Activated CD4-positive, alpha-beta T cell treated with anti-CD3 and anti-CD28 coated beads for 4 hours (primary cell): ENCODE data around the gene TMTC4.
A peak's percentile ranks its signal among the peaks of the same experiment; 100 is the strongest.
"Not testable (repeated sequence)": the region's sequence is repeated elsewhere in the genome, so short reads cannot be mapped to it uniquely, and the experiment has no call there.

Experiments used
- DNase-seq, 2 donors: peaks; one replicate each; pipeline ENCODE4 v3.0.0-alpha.2; 2020

Gene TMTC4

GRCh38 chr13:100620792-100621191 lies 53.8 kb downstream of the TMTC4 start:
- DNase-seq: no peak

GRCh38 chr13:100619940-100620339 lies 54.7 kb downstream of the TMTC4 start:
- no peak for DNase-seq

GRCh38 chr13:100618897-100619296 lies 55.7 kb downstream of the TMTC4 start:
- DNase-seq: not testable (repeated sequence)

DNA sequence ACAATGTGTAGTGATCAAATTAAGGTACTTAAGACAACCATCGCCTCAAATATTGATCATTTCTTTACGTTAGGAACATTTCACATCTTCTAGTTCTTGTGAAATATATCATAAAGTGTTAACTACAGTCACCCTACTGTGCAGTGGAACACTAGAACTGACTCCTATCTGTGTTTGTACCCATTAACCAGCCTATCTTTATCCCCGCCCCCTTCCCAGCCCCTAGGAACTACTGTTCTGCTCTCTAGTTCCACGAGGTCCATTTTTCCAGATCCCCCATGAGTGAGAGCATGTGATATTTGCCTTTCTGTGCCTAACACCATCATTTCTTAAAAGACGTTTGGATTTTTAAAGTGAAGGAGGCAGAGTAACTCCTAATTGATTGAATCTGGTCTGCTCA lies 61.6 kb downstream of the TMTC4 start:
- no peak for DNase-seq

- no peak for DNase-seq
These were observed 62.7 kb downstream of the TMTC4 start for GRCh38 chr13:100611678-100612492.

GRCh38 chr13:100610391-100611347 lies 63.9 kb downstream of the TMTC4 start:
- no peak for DNase-seq

- no peak for DNase-seq
These were observed 65.7 kb downstream of the TMTC4 start for GRCh38 chr13:100608906-100609305.

GRCh38 chr13:100608489-100608888 lies 66.1 kb downstream of the TMTC4 start:
- DNase-seq: no peak

DNA sequence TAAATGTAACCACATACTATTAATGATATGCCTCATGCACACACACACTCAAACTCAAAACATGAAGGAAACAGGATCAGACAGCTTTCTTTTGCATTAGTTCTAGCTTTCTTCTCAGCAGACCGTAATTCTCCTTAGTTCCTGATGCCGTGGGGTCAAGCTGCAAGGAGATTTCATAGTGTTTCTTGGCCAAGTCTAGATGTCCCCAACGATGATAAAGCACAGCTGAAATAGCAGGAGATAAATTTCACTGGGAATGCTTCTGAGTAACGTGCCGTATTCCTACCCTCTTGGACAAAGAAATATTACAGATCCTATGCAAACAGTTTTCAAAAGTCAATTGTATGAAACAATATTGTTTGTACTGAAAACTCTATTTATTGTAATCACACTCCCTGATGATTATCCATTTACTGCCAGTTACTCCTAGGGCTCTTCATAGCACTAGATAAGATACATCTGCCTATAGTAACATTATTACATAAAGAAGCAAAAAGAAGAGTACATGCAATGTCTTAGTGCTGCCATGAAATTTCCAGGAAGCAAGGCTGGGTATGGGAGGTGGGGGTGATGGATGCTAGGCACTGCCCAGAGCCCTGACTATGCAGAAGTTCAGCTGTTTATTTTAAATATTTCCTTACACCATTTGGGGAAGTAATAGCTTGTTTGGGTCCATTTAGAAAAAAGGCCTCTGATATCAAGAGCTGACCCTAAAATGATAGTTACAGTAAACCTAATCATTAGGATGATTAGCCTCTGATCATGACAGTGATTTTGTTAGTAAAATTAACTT lies 69.5 kb downstream of the TMTC4 start:
- DNase-seq: no peak

DNA sequence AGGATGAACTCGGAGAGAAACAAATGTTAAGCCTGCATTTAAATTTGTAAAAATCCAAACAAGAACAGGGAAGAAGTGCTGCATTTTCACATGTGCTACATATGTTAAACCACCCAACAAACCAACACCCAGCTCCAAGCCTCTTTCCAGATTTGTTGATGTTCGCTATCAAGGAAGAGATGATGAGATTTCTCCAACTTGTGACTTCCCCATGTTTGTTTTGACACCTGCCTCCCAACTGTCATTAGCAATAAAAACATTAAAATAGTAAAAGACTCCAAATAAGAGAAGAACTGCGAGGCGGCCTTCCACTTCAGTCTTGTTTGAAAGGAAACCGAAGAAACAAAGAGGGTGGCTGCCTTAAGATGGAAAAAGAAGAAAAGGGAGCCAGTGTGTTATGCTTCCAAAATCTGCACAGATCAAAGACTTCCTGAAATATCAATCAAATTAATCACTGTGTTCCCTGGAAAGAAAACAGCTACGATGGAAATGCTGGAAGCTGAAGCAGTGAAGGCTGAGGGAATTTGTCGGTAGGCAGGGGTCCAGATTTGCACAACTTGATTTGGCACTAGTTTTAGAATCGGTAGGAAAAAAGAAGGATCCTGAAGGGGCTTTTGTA lies 72.0 kb downstream of the TMTC4 start:
- no peak for DNase-seq

- DNase-seq: no peak
These were observed 72.9 kb downstream of the TMTC4 start for GRCh38 chr13:100601716-100602115.

DNA sequence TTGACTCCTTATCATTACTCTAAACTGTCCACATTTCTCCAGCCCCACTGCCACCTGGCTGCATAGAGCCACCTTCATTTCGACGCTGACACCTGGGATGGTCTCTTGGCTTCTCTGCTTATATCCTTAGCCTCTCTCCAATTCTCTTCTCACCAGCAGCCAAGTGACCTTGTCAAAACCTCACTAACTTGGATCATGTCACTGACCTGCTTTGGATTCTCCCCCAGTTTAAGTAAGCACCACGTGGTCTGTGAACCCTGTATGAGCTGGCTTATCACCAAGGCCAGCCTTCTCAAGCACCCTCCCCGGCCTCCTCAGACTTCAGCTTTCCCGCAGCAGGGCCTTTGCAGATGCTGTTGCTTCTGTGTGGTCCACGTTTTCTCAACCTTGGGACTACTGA lies 73.7 kb downstream of the TMTC4 start:
- DNase-seq: no peak

DNA sequence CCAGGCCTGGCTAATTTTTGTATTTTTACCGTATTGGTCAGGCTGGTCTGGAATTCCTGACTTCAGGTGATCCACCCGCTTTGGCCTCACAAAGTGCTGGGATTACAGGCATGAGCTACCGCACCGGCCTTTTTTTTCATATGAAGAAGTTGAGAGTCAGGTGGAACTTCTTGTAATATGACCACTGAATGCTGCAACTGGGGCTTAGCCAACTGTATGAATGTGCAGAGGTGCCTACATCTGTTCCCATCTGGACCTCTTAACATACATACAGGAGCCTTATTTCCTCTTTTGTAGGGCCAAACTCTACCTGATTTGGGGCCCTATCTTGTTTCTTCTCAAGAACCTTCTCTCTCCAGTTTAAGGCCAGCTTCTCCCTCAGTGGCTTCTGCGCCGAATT lies 74.1 kb downstream of the TMTC4 start:
- DNase-seq: no peak

GRCh38 chr13:100597253-100597652 lies 77.3 kb downstream of the TMTC4 start:
- no peak for DNase-seq

DNA sequence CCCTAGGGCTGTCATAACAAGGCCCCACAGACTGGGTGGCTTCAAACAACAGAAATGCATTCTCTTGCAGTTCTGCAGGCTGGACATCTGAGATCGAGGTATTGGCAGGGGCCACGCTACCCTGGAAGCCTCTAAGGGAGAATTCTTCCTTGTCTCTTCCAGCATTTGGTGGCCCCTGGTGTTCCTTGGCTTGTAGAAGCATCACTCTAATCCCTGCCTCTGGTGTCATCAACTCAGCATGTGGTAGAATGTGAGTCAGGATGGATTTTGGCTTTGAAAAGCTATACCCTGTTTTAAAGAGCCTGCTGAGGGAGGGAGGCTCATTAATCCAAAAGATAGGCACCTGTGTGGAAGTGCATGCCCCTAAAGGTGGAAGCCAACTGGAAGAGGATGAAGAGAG lies 78.1 kb downstream of the TMTC4 start:
- no peak for DNase-seq

GRCh38 chr13:100594731-100595130 lies 79.9 kb downstream of the TMTC4 start:
- DNase-seq: no peak

GRCh38 chr13:100594255-100594654 lies 80.3 kb downstream of the TMTC4 start:
- DNase-seq: no peak

- DNase-seq: peak in 1 of 2 donors; percentile 14
These were observed 85.3 kb downstream of the TMTC4 start for GRCh38 chr13:100589178-100589725.

- DNase-seq: peak; percentile 83 to 84
These were observed 86.0 kb downstream of the TMTC4 start, which contains the start of gene GGACT for GRCh38 chr13:100588331-100589177. Gene GGACT (minus strand): TSS chr13:100588789. CDS start chr13:100532591, 56,198 bp downstream.

DNA sequence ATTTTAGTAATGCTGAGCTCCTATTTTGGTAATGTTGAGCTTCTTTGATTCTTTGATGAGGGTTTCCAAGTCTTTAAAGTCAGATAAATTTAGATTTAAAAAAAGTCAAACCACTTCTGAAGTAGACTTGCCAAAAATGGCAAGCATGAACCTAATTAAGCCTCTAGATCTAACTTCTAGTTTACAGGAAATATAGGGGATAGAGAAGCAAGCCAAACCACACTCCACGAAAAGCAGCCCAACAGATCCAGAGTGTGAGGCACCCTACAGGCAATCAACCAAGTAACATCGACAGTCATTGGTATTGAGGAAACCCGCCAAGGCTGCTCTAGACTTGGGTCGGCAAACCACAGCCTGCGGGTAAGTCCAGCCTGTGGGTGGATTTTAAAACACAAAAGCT lies 89.7 kb downstream of the TMTC4 start:
- peak; percentile 9 to 13 for DNase-seq

- no peak for DNase-seq
These were observed 93.1 kb downstream of the TMTC4 start for GRCh38 chr13:100581504-100581903.
